ENCODE results near the gene MEIS3.

DNA sequence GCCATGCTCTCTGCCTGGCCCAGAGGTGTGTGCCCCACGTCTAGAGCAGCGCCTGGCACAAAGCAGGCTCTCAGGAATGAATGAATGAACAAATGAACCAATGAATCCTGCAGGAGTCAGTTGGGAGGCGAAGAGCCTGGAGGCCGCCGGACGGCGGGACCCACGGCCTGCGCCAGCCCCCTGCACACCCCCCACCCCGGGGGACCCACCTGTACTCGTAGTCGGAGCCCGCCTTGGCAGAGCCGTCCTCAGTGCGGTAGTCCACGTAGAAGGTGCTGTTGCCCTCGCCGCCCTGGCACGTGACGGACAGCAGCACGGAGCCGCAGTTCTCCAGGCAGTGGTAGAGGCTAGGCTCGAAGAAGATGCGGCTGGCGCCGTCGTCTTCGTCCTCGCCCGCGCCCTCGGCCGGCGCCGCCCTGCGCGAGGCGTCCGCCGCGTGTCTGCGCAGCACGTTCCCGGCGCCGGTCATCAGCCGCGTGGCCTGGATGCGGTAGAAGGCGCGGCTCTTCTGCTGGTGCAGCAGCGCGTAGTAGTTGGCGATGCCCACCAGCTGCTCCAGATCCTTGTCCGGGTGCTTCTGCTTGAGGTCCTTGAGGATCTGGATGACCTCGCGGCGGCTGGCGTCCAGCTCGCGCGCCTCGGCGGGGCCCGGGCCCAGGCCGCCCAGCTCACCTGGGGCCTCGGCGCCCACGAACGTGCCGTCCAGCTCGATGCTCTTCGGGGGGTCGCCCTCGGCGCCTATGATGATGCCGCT is 37.6 kb upstream of the MEIS3 start:
- TF ChIP-seq, protein P1, sequence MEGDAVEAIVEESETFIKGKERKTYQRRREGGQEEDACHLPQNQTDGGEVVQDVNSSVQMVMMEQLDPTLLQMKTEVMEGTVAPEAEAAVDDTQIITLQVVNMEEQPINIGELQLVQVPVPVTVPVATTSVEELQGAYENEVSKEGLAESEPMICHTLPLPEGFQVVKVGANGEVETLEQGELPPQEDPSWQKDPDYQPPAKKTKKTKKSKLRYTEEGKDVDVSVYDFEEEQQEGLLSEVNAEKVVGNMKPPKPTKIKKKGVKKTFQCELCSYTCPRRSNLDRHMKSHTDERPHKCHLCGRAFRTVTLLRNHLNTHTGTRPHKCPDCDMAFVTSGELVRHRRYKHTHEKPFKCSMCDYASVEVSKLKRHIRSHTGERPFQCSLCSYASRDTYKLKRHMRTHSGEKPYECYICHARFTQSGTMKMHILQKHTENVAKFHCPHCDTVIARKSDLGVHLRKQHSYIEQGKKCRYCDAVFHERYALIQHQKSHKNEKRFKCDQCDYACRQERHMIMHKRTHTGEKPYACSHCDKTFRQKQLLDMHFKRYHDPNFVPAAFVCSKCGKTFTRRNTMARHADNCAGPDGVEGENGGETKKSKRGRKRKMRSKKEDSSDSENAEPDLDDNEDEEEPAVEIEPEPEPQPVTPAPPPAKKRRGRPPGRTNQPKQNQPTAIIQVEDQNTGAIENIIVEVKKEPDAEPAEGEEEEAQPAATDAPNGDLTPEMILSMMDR (IDR thresholded peaks at IDR 0.05 in 2 of 3, conservative IDR thresholded peaks at IDR 0.05 in 1 of 3; ENCODE audit: borderline replicate concordance in 1 of 3, insufficient read depth in 1 of 3, low read depth in 2 of 3, low read length in 2 of 3), result no peak
- TF ChIP-seq EZH2phosphoT487 (IDR thresholded peaks at IDR 0.05; ENCODE audit: borderline replicate concordance) (no peak), POLR2AphosphoS5 (IDR thresholded peaks at IDR 0.05; ENCODE audit: low read depth, low read length) (no peak), POLR2A (IDR thresholded peaks at IDR 0.05; ENCODE audit: borderline replicate concordance, extremely low read depth, insufficient read depth, insufficient read length) (no peak), EZH2 (IDR thresholded peaks at IDR 0.05) (no peak)
- TF ChIP-seq, protein P2, sequence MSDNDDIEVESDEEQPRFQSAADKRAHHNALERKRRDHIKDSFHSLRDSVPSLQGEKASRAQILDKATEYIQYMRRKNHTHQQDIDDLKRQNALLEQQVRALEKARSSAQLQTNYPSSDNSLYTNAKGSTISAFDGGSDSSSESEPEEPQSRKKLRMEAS (IDR thresholded peaks at IDR 0.05), result no peak
- TF ChIP-seq, protein P3, sequence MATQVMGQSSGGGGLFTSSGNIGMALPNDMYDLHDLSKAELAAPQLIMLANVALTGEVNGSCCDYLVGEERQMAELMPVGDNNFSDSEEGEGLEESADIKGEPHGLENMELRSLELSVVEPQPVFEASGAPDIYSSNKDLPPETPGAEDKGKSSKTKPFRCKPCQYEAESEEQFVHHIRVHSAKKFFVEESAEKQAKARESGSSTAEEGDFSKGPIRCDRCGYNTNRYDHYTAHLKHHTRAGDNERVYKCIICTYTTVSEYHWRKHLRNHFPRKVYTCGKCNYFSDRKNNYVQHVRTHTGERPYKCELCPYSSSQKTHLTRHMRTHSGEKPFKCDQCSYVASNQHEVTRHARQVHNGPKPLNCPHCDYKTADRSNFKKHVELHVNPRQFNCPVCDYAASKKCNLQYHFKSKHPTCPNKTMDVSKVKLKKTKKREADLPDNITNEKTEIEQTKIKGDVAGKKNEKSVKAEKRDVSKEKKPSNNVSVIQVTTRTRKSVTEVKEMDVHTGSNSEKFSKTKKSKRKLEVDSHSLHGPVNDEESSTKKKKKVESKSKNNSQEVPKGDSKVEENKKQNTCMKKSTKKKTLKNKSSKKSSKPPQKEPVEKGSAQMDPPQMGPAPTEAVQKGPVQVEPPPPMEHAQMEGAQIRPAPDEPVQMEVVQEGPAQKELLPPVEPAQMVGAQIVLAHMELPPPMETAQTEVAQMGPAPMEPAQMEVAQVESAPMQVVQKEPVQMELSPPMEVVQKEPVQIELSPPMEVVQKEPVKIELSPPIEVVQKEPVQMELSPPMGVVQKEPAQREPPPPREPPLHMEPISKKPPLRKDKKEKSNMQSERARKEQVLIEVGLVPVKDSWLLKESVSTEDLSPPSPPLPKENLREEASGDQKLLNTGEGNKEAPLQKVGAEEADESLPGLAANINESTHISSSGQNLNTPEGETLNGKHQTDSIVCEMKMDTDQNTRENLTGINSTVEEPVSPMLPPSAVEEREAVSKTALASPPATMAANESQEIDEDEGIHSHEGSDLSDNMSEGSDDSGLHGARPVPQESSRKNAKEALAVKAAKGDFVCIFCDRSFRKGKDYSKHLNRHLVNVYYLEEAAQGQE (IDR thresholded peaks at IDR 0.05; ENCODE audit: low read depth), result no peak
